ENCODE measurements around the gene TIMD4.
A peak's percentile ranks its signal among the peaks of the same experiment; 100 is the strongest.
"Not testable (repeated sequence)": the region's sequence is repeated elsewhere in the genome, so short reads cannot be mapped to it uniquely, and the experiment has no call there.

TIMD4 gene
- 0.48 to 0.77 reads per million in 2 donors for total RNA-seq

DNA sequence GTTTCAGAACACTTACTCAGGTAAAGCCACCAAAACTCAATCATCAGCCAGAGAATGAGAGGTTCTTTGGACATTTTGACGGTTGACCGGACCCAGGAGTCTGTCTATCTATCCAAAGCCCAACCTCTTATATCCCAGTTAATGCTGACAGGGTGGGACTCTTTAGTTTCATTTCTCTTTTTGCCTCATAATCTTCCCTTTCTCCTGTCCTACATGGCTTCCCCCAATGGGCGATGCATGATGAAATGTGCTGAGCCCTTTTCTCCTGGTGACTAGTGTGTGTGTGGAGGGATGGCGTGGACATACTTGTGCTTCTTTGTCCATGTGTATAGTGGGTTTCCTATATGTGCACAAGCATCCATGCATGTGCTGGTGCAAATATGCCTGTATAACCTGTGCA lies at the start of gene TIMD4:
TSS of gene TIMD4 (minus strand) at position 102 of the 400 bp plus-strand sequence. CDS start at position 74, 28 bp downstream.
- DNase-seq = no peak

GRCh38 chr5:157006262-157006661 lies 43.2 kb upstream of the TIMD4 start:
- DNase-seq = no peak

DNA sequence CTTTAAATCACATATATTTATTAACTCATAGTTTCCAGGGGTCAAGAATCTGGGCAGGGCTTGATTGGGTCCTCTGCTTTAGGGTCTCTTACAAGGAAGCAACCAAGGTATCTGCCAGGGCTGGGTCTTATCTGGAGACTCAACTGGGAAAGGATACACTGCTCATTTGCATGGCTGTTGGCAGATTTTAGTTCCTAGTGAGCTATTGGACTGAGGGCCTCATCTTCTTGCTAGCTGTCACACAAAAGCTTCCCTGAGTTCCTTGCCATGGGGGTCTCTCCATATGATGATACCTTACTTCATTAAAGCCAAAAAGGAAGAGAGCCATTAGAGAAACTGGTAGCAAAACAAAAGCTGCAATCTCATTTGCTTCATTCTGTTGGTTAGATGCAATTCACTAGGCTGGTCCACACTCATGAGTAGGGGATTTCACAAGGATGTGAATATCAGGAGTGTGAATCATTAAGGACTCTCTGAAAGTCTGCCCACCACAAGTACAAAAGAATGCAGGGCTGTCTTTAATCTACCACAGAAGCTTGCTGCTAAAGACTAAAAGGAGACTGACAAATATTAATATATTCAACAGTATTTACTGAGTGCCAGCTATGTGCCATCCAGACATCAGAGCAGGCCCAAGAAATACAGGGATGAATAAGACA lies 42.0 kb upstream of the TIMD4 start:
- DNase-seq = no peak

GRCh38 chr5:156991714-156992113 lies 28.7 kb upstream of the TIMD4 start:
- DNase-seq = no peak

- DNase-seq = no peak
These were observed 21.0 kb upstream of the TIMD4 start for GRCh38 chr5:156984064-156984463.

- DNase-seq = no peak
These were observed 18.5 kb upstream of the TIMD4 start for GRCh38 chr5:156981481-156981880.

DNA sequence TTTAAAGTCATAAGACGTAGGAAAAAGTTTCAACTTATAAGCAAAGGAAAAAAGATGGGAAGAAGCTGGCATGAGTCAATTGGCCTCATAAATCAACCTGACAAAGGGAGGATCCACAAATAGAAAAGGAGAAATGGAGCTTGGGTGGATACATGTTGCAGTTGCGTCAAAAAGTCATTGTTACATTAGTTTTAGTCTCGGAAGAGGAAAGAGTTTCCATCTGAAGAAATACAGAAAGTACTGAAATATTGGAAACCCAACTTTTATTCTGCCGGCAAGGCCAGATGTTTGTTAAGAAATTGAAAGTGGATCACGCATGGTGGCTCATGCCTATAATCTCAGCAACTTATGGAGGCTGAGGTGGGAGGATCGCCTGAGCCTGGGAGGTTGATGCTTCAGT lies 11.3 kb upstream of the TIMD4 start:
- DNase-seq = no peak

DNA sequence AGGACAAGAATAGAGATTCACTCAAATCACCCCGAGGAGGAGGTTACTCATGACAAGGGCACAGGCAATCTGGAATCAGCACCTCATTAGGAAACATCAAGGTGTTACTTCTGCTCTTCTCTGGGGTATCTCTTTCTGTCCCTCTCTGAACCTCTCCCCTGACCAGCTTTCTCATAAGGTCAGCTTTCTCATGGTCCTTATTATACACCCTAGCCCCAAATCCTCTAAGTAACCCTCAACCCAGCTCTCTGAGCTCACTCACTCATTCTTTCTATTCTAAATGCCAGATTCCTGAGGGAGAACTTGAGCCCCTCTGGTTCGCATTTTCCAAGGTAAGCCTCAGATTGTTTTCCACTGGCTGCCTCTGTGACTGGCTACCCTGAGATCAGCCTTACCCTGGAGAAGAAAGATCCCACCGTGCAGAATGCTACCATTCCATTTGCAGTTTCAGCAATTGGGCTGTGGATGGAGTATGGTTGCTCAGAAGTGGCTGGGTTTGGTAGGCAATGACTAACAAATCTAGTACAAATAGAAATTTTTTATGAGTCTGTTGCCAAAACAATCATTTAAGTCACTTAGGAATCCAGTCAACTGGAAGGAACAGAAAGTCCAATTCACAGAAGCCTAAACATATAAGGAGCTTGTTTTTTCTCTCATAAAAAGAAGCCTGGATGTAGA lies 9.0 kb upstream of the TIMD4 start:
- DNase-seq = no peak

- no peak for DNase-seq
These were observed 8.4 kb upstream of the TIMD4 start for GRCh38 chr5:156971415-156971814.

DNA sequence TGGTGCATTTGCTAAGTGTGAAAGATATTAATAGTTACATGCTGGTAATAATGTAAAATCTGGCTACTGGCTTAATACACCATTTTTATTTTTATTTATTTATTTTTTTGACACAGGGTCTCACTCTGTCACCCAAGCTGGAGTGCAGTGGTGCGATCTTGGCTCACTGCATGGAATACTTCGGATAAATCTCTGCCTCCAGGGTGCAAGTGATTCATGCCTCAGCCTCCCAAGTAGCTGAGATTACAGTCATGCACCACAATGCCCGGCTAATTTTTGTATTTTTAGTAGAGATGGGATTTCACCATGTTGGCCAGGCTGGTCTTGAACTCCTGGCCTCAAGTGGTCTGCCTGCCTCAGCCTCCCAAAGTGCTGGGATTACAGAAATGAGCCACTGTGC lies 4.4 kb upstream of the TIMD4 start:
- not testable (repeated sequence) for DNase-seq

DNA sequence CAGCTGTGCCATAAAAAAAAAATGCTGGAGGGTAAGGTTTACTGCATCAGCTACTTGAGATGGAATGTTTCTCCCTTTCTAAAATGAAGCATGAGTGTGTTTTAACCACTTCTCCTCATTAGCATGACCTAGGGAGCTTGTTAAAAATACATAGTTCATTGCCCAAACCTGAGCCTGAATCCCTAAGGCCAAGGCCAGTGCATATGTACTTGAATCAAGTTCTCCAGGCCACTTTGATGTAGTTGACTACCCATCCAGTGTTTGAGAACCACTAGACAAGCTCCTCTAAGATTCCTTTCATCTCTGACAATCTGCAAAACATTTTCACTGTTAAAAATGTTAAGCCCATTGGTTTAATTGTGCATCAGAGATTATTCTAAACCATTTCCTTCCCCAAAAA lies 6.7 kb downstream of the TIMD4 start:
- DNase-seq = no peak

DNA sequence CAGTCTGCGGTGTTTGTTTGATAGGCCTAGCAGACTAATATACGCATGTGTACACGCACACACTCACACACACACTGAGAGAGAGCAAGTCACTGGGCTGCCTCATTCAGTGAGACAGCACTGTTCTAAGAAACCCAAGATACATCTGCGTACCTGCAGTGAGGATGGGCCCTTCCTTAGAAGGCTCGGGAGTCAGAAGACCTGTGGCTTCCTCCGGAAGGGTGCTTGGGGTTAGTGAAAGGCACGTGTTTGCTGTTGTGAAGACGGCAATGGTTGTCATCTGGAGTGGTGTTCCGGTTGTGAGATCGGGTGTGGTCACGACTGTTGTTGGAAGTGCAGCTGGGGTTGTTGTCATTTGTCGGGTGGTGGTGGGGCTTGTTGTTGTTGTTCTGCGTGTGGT lies 11.7 kb downstream of the TIMD4 start:
- DNase-seq = peak; percentile 1

GRCh38 chr5:156950716-156951115 lies 12.3 kb downstream of the TIMD4 start:
- no peak for DNase-seq

DNA sequence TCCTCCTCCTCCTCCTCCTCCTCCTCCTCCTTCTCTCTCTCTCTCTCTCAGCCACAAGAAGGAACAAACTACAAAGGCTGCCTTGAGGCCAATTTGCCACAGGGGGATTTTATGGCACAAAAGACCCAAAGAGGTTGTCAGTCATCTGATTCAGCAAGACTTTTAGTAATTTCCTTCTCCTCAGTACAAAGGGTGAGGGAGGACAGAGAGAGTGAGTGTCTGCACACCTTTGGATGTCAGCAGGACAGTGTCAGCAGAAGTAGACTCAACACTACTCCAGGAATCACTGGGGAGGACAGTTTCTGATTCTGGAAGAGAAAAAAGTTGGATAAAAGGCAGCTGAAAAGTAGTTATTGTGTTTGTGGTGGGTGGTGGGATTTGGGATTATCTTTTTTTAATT lies 13.6 kb downstream of the TIMD4 start:
- DNase-seq = no peak

DNA sequence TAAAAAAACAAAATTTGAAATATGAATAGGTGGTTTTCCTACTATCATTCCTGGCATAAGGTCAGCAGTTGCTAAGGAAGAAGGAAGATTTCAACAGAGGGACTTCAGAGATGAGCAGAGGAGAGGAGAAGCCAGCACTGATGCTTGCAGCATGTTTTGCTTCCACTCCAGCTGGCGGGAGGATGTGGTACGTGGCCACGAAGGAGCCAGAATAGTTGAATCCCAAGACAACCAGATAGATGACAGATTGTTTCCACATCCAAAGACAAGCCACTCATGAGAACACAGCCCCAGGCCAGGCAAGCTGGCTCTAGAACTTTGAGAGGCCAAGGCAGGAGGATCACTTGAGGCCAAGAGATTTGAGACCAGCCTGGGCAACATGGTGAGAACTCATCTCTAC lies 15.1 kb downstream of the TIMD4 start:
- DNase-seq = no peak

DNA sequence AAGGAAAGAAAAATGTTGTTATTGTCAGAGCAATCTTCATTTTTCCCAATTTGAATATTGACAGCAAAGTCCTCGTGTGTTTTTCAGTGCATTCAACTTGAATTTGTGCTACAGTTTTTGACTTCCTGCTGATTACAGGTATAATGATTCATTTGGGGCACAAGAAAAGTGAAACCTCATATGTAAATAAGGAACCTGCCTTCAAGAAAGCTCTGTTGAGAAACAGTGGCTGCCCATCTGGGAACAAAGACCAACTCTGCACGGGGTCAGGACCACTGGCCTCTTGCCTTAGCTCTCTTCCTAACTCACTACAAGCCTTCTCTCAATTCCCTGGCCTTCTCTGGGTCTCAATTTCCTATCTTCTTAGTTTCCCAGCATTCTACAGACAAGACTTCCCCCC lies 21.0 kb downstream of the TIMD4 start:
- DNase-seq = no peak

DNA sequence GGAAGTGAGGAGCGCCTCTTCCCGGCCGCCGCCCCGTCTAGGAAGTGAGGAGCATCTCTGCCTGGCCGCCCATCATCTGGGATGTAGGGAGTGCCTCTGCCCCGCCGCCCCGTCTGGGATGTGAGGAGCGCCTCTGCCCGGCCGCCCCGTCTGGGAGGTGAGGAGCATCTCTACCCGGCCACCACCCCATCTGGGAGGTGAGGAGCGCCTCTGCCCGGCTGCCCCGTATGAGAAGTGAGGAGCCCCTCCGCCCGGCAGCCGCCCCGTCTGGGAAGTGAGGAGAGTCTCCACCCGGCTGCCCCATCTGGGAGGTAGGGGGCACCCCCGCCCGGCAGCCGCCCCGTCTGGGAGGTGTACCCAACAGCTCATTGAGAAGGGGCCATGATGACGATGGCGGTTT lies 22.6 kb downstream of the TIMD4 start:
- not testable (repeated sequence) for DNase-seq

- DNase-seq = no peak
These were observed 26.1 kb downstream of the TIMD4 start for GRCh38 chr5:156936972-156937371.

DNA sequence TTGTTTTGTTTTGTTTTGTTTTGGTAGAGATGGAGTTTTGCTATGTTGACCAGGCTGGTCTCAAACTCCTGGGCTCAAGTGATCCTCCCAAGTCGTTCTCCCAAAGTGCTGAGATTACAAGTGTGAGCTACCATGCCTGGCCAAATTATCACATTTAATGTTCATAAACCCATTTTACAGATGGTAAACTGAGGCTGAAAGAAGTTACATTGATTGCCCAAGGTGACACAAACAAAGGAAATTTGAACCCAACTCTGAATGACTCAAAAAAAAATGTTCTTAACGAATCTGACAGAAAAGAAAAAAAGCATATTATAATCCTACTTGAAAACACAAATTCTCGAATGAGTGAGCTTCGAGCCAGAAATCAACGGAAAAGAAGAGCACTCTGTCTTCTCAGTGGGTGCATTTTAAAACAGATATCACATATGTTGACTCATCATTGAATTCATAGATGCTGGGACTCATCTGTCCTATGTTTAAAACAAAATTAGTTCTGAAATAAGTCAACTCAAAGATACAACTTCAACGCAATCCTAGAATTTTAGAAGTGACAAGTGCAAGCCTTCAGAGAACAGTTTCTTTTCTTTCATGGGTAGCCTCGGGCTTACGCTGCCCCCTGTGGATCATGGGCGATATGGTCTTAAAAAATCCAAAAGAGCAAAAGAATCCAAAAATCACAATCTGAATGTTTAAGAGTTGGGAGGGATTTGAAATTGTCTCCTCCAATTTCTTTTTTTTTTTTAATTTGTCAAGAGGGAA lies 28.4 kb downstream of the TIMD4 start:
- DNase-seq = peak; percentile 26

GRCh38 chr5:156929366-156929948 lies 33.6 kb downstream of the TIMD4 start:
- DNase-seq = no peak

- DNase-seq = no peak
These were observed 35.5 kb downstream of the TIMD4 start for GRCh38 chr5:156927545-156927944.

- not testable (repeated sequence) for DNase-seq
These were observed 37.3 kb downstream of the TIMD4 start for GRCh38 chr5:156925767-156926166.

DNA sequence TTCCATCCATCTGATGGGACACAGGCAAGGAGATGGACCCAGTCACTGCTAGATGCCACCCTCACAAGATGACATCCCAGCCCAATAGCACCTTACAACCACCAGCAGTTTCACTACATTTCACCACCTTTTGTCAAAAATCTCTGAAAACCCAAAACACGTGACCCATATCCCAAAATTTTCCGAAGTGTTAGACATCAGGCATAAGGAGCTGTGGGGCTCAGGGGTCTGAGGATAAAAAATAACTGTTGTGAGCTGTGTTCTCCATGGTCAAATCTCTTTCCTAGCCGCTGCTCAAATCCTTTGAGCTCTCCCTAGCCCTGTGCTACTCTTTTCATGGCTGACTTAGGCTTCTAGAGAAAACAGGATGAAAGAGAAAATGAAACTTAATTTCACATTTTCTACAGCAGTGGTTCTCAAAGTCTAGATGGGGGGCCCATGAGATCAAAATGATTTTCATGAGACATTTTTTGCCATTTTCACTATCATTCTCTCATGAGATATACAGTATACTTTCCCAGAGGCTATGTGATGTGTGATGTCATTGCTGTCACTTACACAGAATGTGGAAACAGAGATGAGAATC lies 40.7 kb downstream of the TIMD4 start:
- no peak for DNase-seq

Data from T-helper 9 cell (primary cell).